ENCODE data around the gene KLC4.

The KLC4 gene

GRCh38 chr6:43059168-43060033 lies at the start of gene KLC4, which contains the start of gene MRPL2:
Gene KLC4, plus strand, starts transcription at chr6:43059631. Its CDS starts 1,705 bp downstream, at chr6:43061336.
Gene MRPL2, minus strand, starts transcription at chr6:43059434. Its CDS starts 53 bp downstream, at chr6:43059381.
- DNase-seq = peak; percentile 98

GRCh38 chr6:43011207-43011606 lies 48.2 kb upstream of the KLC4 start:
- DNase-seq = no peak

GRCh38 chr6:43012364-43012763 lies 47.1 kb upstream of the KLC4 start:
- DNase-seq = no peak

GRCh38 chr6:43013097-43013842 lies 46.2 kb upstream of the KLC4 start:
- no peak for DNase-seq

GRCh38 chr6:43013843-43014433 lies 45.5 kb upstream of the KLC4 start, which contains the start of the genes KLHDC3 and MEA1:
Gene KLHDC3, plus strand, starts transcription at chr6:43014249. Its CDS starts 2,944 bp downstream, at chr6:43017193.
Gene MEA1, minus strand, starts transcription at chr6:43013946. Its CDS starts 133 bp downstream, at chr6:43013813.
- DNase-seq = peak; percentile 100

- DNase-seq = no peak
These were observed 45.0 kb upstream of the KLC4 start for GRCh38 chr6:43014434-43014909.

- no peak for DNase-seq
These were observed 43.1 kb upstream of the KLC4 start for GRCh38 chr6:43016176-43016942.

GRCh38 chr6:43016943-43017334 lies 42.5 kb upstream of the KLC4 start:
- no peak for DNase-seq

- no peak for DNase-seq
These were observed 40.3 kb upstream of the KLC4 start for GRCh38 chr6:43019152-43019551.

- no peak for DNase-seq
These were observed 39.3 kb upstream of the KLC4 start for GRCh38 chr6:43020052-43020705.

GRCh38 chr6:43020847-43021246 lies 38.6 kb upstream of the KLC4 start:
- DNase-seq = no peak

- DNase-seq = peak; percentile 87
These were observed 38.0 kb upstream of the KLC4 start, which contains the start of gene RRP36 for GRCh38 chr6:43021270-43022047. Gene RRP36, plus strand, starts transcription at chr6:43021623. Its CDS starts 32 bp downstream, at chr6:43021655.

- peak; percentile 40 for DNase-seq
These were observed 35.0 kb upstream of the KLC4 start for GRCh38 chr6:43024436-43024835.

GRCh38 chr6:43026365-43026764 lies 33.1 kb upstream of the KLC4 start:
- no peak for DNase-seq

- no peak for DNase-seq
These were observed 30.3 kb upstream of the KLC4 start for GRCh38 chr6:43029120-43029519.

- no peak for DNase-seq
These were observed 27.1 kb upstream of the KLC4 start for GRCh38 chr6:43032326-43032725.

- DNase-seq = no peak
These were observed 25.8 kb upstream of the KLC4 start for GRCh38 chr6:43033496-43034189.

GRCh38 chr6:43034190-43034525 lies 25.3 kb upstream of the KLC4 start:
- no peak for DNase-seq

- DNase-seq = no peak
These were observed 23.8 kb upstream of the KLC4 start for GRCh38 chr6:43035495-43036194.

- DNase-seq = no peak
These were observed 22.7 kb upstream of the KLC4 start for GRCh38 chr6:43036712-43037111.

Measured in activated CD4-positive, alpha-beta T cell treated with anti-CD3 and anti-CD28 coated beads, Interleukin-2, Interleukin-6, amounts not matched to agents 100 ng/mL and 50 ng/mL, durations not matched to agents 16 hours and 8 hours (primary cell).